ENCODE results near the gene PPP4C.

Gene PPP4C

DNA sequence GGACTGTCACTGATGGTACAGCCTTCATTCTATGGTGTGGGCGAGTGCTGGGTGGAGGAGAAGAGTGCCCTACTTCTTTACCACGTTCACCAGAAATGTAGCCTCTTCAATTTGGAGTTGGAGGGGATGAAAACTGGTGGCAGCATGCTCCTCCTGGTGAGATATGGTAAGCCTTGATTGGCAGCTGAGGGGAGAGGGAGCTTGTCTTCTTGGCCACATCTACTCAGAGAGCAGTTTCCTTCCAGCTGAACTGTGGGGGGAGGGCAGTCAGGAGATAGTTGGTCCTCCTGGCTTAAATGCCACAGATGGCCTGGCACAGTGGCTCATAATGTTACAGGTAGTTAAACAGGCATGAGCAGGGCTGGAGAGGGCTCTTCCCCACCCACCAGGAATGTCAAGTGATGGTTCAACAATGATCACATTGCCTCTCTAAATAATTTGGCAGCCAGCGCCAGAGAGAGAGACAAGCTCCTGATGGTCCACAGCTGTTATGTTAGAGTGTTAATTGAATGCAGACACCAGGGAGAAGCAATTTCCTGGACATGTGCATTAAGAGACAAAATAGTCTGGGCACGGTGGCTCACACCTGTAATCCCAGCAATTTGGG is 56.2 kb downstream of the PPP4C start:
- no peak for DNase-seq

DNA sequence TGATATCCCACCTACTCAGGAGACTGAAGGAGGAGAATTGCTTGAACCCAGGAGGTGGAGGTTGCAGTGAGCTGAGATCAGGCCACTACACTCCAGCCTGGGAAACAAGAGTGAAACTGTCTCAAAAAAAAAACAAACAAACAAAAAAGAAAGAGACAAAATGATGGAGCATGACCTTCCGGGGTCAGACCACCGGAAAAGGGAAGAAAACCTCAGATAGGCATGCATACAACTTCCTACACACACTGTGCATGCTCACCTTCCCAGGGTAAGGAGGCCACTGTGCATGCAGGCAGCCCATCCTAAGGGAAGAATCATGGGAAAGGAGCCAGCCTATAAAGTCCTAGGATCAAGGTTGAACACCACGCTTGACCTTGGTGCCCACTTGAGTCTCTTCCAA is 56.8 kb downstream of the PPP4C start:
- no peak for DNase-seq
